Measurements from ENCODE around the gene ANXA5.

DNA sequence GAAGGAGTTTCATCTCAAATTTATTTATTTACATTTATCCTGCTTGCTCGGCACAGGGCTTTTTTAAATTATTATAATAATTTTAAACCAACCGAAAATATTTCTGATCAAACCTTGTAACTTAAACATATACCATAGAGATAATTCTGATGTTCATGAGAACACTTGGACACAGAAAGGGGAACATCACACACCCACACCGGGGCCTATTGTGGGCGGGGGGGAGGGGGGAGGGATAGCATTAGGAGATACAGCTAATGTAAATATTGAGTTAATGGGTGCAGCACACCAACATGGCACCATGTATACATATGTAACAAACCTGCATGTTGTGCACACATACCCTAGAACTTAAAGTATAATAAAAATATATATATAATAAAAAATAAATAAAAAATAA is 2.9 kb downstream of the ANXA5 start:
- TF ChIP-seq, protein P1, sequence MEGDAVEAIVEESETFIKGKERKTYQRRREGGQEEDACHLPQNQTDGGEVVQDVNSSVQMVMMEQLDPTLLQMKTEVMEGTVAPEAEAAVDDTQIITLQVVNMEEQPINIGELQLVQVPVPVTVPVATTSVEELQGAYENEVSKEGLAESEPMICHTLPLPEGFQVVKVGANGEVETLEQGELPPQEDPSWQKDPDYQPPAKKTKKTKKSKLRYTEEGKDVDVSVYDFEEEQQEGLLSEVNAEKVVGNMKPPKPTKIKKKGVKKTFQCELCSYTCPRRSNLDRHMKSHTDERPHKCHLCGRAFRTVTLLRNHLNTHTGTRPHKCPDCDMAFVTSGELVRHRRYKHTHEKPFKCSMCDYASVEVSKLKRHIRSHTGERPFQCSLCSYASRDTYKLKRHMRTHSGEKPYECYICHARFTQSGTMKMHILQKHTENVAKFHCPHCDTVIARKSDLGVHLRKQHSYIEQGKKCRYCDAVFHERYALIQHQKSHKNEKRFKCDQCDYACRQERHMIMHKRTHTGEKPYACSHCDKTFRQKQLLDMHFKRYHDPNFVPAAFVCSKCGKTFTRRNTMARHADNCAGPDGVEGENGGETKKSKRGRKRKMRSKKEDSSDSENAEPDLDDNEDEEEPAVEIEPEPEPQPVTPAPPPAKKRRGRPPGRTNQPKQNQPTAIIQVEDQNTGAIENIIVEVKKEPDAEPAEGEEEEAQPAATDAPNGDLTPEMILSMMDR (tag by site-specific recombination; IDR thresholded peaks at IDR 0.05): no peak
- TF ChIP-seq, protein P2, sequence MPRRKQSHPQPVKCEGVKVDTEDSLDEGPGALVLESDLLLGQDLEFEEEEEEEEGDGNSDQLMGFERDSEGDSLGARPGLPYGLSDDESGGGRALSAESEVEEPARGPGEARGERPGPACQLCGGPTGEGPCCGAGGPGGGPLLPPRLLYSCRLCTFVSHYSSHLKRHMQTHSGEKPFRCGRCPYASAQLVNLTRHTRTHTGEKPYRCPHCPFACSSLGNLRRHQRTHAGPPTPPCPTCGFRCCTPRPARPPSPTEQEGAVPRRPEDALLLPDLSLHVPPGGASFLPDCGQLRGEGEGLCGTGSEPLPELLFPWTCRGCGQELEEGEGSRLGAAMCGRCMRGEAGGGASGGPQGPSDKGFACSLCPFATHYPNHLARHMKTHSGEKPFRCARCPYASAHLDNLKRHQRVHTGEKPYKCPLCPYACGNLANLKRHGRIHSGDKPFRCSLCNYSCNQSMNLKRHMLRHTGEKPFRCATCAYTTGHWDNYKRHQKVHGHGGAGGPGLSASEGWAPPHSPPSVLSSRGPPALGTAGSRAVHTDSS (tag by site-specific recombination; IDR thresholded peaks at IDR 0.05): no peak

Measured in HEK293 (cell line).